HT-29 (cell line): ENCODE data around the gene DNHD1. TPM values are rescaled to one million over a fixed set of nuclear protein-coding genes. Genes with fewer than 3 reads are reported as not detected.

Source experiments
- DNase-seq: peaks from one replicate; pipeline ENCODE4 v3.0.0-alpha.2; 2015; ENCODE audit warnings: low spot score
- total RNA-seq: library from RNA; depleted of rRNA; stranded (reverse); fragments of >200 nt; shearing (Covaris generic); gene quantifications from 2 replicates; pipeline ENCODE4 v1.2.3, GENCODE V29; 2014

The DNHD1 gene
- total RNA-seq, 1 experiment from 2014 or later: 8.8 TPM

- no peak for DNase-seq
These were observed 66.1 kb downstream of the DNHD1 start for GRCh38 chr11:6563121-6563619.

- no peak for DNase-seq
These were observed 66.6 kb downstream of the DNHD1 start for GRCh38 chr11:6563667-6564066.

DNA sequence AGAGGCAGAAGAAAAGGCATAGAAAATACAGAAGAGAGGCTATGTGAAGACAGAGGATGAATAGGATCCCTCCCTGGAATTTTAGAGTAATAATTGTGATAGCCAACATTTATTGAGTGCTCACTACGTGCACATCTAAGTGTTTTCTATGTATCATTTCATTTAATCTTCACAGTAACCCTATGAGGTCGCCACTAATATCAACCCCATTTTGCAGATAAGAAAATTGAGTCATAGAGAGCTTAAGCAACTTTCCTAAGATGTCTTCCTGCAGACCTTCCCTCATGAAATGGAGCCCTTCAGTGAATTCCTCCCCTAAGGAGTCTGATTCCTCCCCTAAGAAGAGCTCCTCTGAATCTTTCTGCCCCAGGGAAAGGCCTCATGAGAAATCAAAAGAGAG, 68.2 kb downstream of the DNHD1 start:
- DNase-seq: no peak

GRCh38 chr11:6565988-6566703, 69.1 kb downstream of the DNHD1 start:
- no peak for DNase-seq

DNA sequence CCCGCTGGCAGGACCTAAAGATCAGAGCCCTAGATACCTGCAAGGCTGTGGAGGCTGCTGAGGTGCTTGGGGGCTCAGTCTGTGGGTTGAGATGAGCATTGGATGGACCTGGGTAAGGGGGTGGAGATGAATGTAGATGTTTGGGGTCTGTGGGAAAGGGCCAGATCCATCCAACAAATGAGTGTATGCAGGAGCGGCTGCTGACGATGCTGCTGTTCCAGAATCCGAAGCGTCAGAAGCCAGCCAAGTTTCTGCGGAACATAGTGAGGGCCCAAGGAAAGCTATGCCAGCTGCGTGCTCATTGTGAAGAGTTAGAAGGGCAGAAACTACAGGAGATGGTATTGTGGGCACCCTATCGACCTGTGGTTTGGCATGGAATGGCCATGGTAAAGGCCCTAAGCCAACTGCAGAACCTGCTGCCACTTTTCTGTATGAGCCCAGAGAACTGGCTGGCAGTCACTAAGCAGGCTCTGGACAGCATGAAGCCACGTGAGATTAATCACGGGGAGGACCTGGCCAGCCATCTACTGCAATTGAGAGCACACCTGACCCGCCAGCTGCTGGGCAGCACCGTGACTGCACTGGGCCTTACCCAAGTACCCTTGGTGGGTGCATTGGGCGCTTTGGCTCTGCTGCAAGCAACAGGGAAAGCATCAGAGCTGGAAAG, 69.8 kb downstream of the DNHD1 start:
- no peak for DNase-seq

GRCh38 chr11:6567371-6567745, 70.3 kb downstream of the DNHD1 start:
- no peak for DNase-seq

GRCh38 chr11:6568191-6568918, 71.3 kb downstream of the DNHD1 start:
- DNase-seq: no peak

- no peak for DNase-seq
These were observed 72.6 kb downstream of the DNHD1 start for GRCh38 chr11:6569706-6570105.

DNA sequence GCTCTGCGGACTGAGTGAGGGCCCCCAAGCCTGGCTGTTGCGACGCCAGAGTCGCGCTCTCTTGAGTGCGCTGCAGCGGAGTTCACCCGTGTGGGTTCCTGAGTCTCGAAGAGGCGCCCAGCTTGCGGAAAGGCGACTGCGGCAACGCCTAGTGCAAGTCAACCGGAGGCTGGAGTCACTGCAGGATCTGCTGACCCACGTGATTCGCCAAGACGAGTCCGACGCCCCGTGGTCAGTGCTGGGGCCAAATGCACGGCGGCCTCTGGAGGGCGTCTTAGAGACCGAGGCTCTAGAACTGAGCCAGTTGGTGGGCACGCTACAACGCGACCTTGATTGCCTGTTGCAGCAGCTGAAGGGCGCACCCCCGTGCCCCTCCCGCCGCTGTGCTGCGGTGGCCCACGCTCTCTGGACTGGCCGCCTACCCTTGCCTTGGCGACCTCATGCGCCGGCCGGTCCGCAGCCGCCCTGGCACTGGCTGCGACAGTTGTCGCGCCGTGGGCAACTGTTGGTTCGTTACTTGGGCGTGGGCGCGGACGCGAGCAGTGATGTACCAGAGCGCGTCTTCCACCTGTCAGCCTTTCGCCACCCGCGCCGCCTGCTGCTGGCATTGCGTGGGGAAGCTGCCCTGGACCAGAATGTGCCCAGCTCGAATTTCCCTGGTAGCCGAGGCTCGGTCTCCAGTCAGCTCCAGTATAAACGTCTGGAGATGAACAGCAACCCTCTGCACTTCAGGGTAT, 73.8 kb downstream of the DNHD1 start:
- DNase-seq: no peak

- DNase-seq: no peak
These were observed 74.4 kb downstream of the DNHD1 start for GRCh38 chr11:6571434-6572008.

- no peak for DNase-seq
These were observed 75.1 kb downstream of the DNHD1 start for GRCh38 chr11:6572215-6572614.

DNA sequence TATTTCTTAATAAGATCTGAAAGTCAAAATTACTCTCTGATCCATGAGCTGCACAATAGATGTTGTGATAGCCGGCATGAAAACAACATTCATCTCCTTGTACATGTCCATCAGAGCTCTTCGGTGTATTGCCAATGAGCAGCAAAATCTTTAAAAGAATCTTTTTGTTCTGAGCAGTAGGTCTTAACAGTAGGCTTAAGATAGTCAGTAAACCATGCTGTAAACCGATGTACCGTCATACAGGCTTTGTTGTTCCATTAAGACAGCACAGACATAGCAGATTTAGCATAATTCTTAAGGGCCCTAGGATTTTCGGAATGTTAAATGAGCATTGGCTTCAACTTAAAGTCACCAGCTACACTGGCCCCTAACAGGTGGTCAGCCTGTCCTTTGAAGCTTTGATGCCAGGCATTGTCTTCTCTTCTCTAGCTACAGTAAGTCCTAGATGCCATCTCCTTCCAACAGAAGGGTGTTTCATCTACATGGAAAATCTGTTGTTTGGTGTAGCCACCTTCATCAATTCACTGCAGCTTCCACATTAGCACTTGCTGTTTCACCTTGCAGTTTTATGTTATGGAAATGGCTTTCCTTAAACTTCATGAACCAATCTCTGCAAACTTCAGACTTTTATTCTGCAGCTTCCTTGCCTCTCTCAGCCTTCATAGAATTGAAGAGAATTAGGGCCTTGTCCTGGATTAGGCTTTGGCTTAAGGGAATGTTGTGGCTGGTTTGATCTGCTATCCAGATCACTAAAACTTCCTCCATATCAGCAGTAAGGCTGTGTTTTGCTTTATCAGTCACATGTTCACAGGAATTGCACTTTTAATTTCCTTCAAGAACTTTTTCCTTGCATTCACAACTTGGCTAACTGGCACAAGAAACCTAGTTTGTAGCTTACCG, 78.0 kb downstream of the DNHD1 start:
- no peak for DNase-seq

GRCh38 chr11:6576471-6577373, 79.6 kb downstream of the DNHD1 start:
- no peak for DNase-seq

DNA sequence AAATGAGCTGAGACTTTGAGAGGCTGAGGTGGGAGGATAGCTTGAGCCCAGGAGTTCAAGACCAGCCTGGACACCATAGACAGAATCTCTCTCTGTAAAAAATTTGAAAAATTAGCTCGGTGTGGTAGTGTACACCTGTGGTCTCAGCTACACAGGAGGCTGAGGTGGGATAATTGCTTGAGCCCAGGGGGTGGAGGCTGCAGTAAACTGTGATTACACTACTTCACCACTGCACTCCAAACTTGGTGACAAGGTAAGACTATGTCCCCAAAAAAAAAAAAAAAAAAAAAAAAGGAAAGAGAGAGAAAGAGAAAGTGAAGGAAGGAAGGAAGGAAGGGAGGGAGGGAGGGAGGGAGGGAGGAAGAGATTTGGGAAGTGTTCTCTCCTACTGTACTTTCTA, 81.1 kb downstream of the DNHD1 start:
- DNase-seq: no peak

GRCh38 chr11:6579681-6580080, 82.6 kb downstream of the DNHD1 start:
- no peak for DNase-seq

GRCh38 chr11:6583584-6583983, 86.5 kb downstream of the DNHD1 start:
- no peak for DNase-seq

GRCh38 chr11:6584528-6584927, 87.4 kb downstream of the DNHD1 start:
- no peak for DNase-seq

DNA sequence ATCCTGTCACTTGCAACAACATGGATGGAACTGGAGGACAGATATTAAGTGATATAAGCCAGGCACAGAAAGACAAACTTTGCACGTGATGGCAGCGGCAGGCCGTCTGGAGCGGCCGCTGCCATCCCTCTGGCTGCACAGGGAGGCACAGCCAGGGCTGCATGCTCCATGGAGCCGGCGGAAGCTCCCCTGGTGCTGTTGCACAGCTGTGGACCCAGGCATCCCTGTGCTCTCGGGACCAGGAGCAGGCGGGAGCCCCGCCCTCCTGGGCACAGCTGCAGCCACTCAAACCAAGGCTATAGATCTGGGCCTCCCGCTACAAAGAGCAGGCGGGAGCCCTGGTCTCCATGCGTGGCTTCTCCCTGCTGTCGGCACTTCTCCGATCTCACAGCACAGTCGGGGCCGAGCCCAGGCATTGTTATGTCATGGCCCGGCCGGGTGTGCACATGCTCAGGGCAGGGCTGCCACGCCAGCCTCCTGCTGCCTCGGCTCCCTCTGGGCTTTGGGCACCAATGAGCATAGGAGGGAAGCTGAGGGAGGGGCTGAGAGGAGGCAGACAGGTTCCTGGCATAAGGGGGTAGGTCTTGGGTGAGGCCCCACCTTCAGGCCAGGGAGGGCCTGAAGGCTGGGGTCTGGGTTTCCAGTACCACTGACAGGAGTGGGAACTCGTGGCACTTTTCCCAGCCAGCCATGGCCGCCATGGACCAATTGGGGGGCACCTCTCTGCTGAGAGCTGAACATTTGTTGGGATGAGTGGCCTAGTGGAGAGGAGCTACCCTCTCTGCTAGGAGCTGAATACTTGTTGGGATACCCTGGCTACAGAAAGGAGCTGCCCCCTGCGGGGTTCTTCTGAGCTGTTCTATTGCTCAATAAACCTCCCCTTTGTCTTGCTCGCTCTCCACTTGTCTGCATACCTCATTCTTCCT, 89.6 kb downstream of the DNHD1 start:
- DNase-seq: no peak
